NCI-H2227 treated with DMSO at 0.1 percent for 48 hours (cell line): Measurements from ENCODE around the gene SEC22A.

Source experiments
- DNase-seq: peaks from one replicate; lab custom pipeline; 2025; lab: John Stamatoyannopoulos, UW

SEC22A gene, protein sequence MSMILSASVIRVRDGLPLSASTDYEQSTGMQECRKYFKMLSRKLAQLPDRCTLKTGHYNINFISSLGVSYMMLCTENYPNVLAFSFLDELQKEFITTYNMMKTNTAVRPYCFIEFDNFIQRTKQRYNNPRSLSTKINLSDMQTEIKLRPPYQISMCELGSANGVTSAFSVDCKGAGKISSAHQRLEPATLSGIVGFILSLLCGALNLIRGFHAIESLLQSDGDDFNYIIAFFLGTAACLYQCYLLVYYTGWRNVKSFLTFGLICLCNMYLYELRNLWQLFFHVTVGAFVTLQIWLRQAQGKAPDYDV

DNA sequence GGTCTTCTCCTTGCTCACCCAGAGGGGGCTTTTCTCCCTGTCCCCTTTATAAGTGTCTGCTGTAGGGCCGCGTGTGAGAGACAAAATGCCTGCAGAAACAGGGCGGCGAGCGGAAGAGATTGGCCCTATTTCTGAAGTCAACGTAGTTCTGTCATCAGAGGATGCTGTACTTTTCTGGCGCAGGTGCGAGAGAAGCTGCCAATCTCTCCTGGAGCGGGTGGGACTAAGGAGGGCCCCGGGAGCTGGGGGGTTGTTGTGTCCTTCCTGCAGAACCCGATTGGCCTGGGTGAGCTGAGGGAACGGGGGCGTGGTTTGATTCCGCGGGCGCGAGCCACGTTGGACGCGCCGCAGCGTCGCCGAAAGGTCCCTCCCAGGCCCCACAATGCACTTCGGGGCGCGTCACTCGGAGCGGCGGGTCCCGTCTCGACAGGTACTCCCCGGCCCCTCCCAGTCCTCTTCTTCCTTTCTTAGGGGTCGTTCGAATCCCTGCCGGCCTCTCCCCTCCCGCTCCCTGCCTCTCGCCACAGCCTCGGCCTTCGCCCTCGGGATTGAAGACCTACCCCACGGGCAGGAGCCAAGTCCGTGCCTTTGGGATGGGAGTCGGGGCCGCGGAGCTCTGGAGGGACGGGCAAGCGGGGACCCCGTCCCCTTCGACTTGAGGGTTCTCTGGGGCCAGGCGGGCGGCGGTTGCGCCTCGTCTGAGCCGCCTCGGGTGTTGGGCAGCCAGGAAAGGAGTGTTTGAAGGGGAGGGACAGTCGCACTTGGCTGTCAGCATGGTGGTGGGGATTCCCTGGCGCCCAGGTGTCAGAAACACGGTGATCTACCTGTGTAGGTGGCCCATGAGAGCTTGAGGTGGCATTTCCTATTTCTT, at the start of gene SEC22A:
Gene SEC22A, plus strand, starts transcription at position 387 of the 871 bp plus-strand sequence. CDS start 7,275 bp downstream, outside the sequence.
- DNase-seq: peak; percentile 85

DNA sequence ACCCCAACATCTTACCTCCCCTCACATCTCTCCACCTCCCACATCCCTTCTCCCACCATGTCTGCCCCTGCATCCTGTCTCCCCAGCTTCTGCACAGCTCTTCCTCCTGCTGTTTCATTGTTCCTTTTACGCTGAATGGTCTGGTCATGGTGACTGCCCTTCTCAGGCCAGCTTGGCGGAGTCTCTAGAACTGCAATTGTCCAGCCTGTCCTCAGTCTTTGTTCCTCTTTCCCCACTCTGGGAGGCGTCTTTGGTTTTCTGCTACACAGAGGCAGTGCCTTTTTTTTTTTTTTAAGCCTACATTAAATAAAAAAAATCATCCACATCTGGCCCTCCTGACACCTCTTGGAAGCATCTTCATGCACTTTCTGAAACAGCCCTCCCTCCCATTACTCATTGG, 49.1 kb upstream of the SEC22A start:
- peak; percentile 18 for DNase-seq

DNA sequence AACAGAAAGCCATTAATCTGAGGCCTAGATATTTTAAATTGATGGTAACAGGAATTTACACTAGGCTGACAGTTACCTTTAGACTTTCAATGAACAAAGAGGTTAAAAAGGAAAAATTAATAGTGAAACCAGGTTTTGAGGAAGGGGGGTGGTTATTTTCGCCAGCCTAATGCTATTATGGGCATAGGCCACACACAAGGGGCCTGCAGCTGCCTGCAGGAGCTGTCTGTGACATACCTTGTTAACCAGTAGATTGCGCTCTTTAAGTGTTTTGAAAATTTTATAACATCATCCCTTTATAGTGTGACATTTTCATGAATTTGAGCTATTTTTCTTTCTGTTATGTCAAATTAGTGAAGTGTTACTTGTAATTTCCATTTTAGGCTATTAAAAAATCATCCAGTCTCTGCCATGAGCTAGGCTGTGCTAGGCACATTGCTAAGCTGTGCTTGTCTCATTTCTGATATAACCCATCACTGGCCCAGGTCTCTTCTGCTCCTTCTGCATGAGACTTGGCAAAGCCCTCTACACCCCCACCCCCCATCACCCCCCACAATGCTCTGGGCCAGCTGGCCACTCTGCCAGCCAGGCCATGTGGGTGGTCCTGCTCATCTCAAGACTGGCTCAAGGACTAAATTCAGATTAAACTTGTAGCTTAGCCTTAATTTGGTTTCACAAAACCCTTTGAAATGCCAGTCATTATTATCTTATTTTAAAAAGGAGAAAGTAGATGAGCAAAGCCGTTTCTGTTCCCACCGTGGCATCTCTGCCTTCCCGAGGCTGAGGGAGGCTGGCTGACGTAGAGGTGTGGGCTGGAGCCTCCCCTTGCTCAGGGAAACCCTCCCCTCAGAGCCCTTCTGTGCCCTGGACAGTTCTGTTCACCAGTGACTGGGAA, 48.4 kb upstream of the SEC22A start:
- no peak for DNase-seq

DNA sequence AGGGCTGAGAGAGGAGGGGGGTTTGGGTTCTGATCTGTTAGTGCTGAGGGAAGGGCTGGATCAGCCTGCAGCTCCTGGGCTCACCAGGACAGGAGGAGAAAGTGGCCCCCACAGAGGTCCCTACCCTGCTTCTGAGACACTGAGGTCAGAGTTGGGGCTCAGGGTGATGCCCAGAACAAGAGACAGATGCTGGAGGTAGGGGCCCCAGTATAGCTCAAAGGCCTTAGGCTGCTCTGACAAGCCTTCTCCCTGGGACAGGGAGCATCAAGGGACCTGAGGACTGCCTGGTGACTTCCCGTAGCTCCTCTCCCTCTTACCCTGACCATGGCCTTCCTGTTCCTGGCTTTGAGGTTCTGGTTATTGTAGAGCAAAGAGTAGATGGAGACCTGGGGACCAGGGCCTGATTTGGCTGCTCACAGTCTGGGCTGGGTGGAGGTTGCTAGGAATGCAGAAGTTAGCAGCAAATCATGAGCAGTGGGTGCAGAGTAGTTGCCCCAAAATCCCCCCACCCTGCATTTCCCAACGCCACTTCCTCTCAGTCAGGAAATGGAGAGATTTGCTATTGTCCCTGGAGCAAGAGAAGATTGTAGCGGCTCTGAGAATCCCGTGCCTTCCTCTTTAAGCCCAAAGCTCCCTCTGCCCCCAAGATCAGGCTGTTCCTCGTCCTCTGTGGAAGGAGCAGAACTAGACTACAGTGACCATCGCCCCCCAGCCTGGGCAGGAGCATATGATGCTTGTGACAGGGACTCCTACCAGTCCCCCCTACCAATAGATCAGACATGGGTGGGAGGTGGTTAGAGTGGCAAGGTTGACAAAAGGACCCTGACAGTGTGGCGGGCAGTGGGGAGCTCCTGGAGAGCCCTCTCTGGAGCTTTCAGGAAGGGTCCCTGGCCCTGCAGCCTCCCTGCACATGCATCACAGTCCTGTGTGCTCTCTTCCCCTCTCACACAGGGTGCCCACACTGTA, 47.4 kb upstream of the SEC22A start:
- DNase-seq: no peak

DNA sequence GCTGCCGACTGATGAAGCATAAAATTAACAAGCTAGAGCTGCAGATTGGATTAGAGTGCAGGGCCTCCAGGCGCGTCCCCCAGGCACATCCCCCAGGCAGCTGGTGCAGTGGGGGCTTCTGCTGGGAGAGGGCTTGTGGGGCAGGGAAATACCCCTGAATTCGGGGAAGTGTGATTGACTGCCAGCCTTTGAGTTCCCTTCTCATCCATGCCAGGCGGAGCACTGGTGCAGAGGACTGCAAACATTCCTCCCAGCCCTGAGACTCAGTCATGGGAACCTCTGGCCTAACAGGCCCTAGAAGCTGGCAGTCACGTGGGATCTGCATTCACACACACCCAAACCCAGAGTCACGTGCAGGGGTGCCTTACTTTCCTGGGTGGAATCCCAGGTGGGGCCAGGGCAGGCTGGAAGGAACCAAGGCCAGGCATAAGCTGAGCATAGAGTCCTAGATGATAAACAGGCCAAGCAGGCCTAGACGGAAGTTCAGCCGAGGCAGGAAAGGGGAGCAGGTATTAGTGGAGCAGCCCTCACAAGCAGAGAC, 46.2 kb upstream of the SEC22A start:
- DNase-seq: no peak

DNA sequence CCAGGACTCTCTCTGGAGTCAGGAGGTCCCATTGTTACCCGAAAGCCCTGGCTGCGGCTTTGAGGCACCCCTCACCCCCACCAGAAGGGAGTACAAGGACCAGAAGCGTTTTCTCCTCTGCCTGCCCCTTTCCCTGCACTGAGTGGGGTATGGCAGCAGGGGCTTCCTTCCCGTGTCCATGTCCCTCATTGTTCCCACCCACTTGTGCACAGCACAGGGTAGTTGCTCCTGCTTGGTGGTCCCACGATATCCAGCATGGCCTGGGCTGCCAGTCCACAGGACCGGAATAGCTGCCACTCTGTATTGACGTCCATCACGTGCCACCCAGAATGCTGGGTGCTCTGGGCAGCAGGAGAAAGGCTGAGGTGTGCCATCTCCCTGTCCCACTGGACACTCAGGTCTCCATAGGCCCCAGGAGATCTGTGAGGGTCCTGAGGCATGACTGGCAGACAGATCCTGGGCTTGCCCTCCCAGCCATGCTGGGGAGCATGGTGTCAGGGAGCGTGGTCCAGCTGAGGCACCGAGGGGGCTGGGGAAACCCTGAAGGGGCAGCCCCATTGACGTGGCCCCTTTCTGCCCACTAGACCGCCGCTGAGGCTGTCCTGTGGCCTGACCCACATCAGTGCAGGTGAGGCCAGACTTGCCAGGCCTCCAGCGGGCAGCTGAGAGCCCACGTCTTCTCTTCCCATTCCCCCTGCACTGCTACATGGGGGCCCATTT, 45.3 kb upstream of the SEC22A start:
- DNase-seq: no peak

DNA sequence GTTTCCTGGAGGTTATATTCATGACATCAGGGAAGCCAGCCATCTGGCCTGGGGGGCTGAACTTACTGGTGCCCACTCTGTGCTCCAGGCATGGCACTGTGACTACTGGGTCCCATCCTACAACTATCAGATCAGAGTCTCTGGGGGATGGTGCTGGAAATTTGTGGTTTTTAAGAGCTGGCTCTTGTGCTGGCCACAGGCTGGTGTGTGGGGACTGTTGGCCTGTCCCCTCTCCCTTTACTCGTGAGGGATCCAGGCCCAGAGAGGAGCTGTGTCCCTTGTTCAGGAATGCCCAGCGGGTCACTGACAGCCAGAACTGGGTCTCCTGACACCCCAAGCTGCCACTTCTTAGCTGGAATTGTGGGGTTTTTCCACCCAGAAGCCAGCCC, 44.5 kb upstream of the SEC22A start:
- DNase-seq: no peak

DNA sequence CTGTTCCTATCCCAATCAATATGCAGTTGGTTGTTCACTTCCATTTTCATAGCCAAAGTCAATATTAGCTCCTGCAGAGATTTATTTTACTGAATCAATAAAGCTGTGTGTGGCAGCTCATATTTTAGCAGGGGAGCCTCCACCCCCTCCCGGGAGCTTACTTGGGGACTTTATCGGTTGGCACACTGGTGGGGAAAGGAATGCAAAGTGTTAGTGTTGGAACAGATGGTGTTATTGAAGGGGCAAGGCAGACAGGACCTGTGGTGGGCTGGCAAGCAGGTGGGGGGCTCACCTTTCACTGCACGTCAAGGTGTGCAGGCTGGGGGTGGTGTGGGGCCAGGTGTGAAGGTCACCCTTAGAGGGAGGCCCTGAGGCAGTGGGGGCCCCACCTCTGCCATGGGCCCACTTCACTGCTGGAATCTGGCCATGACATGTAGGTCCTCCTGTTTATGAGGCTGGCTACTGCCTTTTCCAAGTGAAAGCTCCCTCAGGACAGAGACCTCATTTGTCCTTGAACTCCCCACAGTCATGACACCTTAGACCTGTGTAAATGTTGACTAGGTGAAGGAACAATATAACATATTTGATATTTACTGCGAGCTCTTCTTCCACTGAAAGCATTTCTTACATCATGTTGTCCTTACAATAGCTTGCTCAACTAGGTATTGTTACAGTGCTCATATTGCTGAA, 44.0 kb upstream of the SEC22A start:
- DNase-seq: no peak

DNA sequence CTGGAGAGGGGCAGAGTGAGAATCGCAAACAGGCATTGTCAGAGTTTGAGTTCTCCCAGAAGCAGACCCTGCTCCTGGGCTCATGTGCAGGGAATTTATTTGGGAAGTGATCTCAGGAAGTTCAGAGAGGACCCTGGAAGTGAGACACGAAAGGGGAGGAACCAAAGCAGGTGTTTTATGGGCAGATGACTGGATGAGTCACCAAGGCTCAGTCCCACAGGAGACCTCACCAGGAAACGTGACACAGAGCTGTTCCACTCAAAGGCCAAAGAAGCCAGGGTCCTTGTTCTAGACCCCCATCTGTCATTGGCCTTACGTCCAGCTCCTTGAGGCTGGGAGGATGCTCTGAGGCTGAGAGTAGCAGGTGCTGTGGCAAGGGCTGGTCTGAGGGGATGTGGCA, 43.4 kb upstream of the SEC22A start:
- DNase-seq: no peak

DNA sequence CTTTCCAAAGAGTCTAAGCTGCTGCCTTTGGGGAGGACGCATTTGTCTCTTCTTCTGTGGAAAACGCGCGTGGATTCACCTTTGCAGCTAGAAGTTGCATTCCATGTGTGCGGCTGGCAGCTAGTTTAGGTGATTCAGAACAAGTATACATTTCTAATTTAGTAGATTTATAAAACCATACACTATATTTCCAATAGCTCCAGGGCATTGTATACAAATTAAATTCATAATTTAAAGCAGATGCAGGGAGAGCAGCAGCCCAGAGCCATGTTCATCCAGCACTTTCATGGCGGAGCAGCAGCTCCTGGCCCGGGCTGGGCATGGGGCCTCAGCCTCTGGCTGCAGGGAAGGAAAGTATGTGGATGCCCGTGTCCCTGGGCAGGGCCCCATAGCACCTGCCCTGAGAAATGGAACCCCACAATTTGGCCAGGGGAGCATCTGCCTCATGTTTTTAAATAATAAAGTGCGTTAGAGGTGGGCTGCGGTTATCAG, 42.8 kb upstream of the SEC22A start:
- no peak for DNase-seq

DNA sequence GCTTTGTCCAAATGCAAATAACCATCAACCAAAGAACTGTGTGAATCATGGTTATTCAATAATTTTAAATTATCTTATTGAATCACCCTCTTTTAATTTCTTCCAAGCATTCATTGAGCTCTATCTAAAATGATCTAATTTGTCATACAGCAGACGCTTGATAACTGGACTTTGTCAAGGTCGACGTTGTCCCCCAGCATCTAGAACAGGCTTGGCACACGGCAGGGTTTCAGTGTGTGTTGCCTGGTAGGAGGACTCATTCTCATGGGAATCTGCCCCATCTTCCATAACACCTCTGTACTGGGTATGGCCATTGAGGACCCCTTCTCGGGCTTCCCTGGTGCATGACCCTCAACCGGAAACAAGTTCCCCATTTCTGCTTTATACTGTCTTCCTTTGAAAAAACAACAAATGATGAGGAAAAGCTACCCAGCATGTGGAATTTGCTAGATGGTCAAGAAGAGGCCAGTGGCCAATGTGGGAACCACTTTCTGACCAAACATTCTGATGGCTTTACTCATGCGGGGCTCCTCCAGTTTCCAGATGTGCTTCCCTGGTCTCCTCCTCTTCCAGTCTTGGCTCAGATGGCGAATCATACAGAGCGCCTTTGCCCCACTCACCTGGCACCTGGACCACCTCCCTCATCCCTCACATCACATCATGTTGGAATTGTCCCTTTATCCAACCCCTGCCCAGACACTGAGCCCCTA, 41.7 kb upstream of the SEC22A start:
- no peak for DNase-seq

DNA sequence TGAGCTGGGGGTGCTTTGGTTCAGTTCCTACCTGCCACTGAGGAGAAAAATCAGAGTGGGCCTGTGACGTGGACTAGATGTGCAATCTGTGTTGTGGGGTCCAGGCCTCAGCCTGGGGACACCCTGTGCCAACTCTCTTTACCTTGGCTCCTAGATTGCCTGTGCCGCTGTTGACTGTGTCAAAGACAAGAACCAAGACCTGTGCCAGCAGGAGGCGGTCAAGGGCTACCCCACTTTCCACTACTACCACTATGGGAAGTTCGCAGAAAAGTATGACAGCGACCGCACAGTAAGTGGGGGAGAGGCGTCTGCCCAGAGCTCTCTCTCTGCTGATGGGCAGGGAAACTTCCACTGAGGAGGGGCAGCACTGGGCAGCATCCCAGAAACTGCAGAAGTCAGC, 40.6 kb upstream of the SEC22A start:
- DNase-seq: no peak

DNA sequence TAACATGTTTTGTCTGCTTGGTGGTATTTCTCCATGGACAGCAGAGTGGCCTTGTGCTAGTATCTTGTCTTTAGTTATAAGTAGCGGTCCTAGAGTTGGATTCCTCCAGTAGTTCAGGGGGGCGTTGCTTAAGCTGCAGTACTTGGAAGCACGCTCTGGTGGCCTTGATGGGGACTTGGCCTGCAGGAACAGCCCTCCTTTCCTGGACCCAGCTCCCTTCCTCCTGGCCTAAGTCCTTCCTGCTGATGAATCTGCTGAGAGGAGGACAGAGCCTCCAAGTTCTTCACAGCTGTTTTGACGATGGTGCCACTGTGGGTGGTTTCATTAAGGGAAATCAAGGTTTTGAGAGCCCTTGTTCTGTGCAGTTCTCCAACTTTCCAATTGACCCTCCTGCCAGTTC, 38.6 kb upstream of the SEC22A start:
- no peak for DNase-seq

DNA sequence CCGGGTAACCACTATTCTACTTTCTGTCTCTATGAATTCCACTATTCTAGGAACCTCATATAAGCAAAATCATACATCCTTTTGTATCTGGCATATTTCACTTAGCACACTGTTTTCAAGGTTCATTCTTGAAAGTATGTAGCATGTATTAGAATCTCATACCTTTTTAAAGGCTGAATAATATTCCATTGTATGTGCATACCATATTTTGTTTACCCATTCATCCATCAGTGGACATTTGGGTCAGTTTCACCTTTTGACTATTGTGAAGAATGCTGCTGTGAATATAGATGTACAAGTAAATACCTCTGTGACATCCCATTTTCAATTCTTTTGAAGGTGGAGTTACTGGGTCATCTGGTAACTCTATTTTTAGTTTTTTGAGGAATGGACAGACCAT, 36.6 kb upstream of the SEC22A start:
- DNase-seq: no peak

DNA sequence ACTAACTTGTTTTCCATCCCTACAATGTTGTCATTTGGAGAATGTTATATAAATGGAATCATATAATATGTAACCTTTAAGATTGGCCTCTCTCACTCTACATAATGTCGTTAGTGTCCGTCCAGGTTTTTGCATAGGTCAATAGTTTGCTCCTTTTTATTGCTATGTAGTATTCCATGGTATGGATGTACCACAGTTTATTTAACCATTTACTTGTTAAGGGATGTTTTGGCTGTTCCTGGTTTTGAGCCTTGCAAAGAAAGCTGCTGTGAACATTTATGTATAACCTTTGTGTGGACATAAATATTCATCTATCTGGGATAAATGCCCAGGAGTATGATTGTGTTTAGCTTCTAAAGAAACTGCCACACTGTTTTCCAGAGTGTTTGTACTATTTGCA, 34.1 kb upstream of the SEC22A start:
- DNase-seq: no peak

DNA sequence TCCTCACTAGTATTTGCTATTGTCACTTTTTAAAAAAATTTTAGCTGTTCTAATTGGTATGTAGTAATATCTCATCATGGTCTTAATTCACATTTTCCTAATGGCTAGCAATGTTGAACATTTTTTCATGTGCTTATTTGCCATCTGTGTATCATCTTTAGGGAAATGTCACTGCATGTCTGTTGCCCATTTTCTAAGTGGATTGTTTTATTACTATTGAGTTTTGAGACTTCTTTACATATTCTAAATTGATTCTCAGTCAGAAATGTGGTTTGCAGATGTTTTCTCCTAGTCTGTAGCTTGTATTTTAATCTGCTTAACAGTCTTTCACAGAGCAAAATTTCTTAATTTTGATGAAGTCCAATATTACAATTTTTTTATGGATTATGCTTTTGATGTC, 33.6 kb upstream of the SEC22A start:
- no peak for DNase-seq

DNA sequence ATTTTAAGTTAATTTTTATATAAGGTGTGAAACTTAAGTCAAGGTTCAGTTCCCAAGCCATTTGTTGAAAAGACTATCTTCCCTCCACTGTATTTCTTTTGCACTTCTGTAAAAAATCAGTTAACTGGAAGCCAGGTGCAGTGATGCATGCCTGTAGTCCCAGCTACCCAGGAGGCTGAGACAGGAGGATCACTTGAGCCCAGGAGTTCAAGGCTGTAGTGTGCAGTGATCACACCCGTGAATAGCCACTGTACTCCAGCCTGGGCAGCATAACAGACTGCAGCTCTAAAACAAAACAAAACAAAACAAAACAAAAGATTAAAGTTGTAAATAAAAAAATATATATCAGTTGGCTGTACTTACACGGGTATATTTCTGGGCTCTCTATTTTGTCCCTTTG, 33.1 kb upstream of the SEC22A start:
- no peak for DNase-seq

DNA sequence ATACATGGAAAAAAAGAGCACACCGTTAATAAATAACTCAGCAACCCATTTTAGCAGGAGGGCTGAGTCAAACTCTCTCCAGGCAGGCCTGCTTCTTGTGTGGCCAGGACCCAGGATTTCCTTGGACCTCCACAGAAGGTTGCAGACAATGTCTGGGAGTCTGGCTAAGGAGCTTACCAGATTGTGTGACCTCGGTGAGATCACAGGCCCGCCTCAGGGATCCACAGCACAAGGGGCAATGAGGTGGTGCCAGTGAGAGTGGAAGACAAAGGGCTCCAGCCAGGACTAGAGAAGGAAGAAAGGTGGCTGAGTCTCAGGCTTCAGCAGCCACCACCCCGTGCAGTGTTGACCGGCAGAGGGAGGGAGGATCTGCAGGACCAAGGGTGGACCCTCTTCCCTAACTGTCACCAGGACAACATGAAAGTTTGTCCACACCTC, 32.2 kb upstream of the SEC22A start:
- DNase-seq: no peak

DNA sequence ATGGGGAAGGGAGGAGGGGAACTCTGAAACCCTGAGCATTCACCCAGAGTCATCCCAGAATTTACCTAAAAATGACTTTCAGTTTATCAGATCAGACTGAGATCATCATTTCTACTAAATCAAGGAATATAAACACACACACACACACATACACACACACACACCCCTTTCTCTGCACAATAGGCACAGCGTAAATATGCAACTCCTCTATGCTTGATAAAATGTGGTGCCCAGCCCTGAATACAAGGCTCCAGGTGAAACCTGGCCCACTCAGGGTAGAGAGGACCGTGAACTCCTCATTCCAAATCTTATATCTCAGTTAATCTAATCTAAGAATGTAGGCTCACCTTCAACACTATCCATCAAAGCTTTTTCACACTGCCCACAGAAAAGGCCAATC, 31.8 kb upstream of the SEC22A start:
- no peak for DNase-seq
